ENCODE data around the gene DLG1. TPM values are rescaled to one million over a fixed set of nuclear protein-coding genes. Genes with fewer than 3 reads are reported as not detected.

DLG1 gene
- total and polyA plus RNA-seq, 2 donors (not counting 1 experiment from before 2014, with no cell fraction given) = 47.7 to 53.0 TPM

GRCh38 chr3:197244751-197245150, 53.7 kb downstream of the DLG1 start:
- H4K20me1 ChIP-seq (ENCODE audit: control insufficient read depth, extremely low read depth, insufficient read depth, low read length) = no peaks in the 10 kb centered on the region
- no peak overlapping the region for H3K9ac ChIP-seq (ENCODE audit: insufficient read depth, low read length)
- H3K27me3 ChIP-seq (ENCODE audit: control insufficient read depth, insufficient read depth, low read length) = no peaks in the 10 kb centered on the region
- peaks cover 21% of the 10 kb centered on the region for H3K79me2 ChIP-seq (ENCODE audit: control insufficient read depth, insufficient read depth, low read length)
- no peaks in the 10 kb centered on the region for H3K4me1 ChIP-seq (ENCODE audit: control insufficient read depth, extremely low read depth, insufficient read depth, low read length)
- no peak overlapping the region for H3K4me3 ChIP-seq (replicated peaks in 1 of 4; ENCODE audit: control extremely low read depth in 1 of 4, insufficient read depth in 1 of 4, low read depth in 3 of 4, low read length in 4 of 4)
- no peak overlapping the region for H3K27ac ChIP-seq (ENCODE audit: insufficient read depth, low read length)
- TF ChIP-seq, protein P1, sequence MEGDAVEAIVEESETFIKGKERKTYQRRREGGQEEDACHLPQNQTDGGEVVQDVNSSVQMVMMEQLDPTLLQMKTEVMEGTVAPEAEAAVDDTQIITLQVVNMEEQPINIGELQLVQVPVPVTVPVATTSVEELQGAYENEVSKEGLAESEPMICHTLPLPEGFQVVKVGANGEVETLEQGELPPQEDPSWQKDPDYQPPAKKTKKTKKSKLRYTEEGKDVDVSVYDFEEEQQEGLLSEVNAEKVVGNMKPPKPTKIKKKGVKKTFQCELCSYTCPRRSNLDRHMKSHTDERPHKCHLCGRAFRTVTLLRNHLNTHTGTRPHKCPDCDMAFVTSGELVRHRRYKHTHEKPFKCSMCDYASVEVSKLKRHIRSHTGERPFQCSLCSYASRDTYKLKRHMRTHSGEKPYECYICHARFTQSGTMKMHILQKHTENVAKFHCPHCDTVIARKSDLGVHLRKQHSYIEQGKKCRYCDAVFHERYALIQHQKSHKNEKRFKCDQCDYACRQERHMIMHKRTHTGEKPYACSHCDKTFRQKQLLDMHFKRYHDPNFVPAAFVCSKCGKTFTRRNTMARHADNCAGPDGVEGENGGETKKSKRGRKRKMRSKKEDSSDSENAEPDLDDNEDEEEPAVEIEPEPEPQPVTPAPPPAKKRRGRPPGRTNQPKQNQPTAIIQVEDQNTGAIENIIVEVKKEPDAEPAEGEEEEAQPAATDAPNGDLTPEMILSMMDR (conservative IDR thresholded peaks at IDR 0.05 in 1 of 2, IDR thresholded peaks at IDR 0.05 in 1 of 2; ENCODE audit: low read depth in 1 of 2, low read length in 2 of 2) = no peak
- no peak for TF ChIP-seq EZH2 (IDR thresholded peaks at IDR 0.05; ENCODE audit: low read length, missing control alignments)
- no peak overlapping the region for H3K4me2 ChIP-seq (ENCODE audit: extremely low read depth, insufficient read depth, low read length)
- no peaks in the 10 kb centered on the region for H3K36me3 ChIP-seq (ENCODE audit: control insufficient read depth, insufficient read depth, low read length)
- no peak for DNase-seq (ENCODE audit: low read depth in 2 of 2)
- H3K9me3 ChIP-seq (ENCODE audit: control insufficient read depth, insufficient read depth, low read depth, low read length) = no peaks in the 10 kb centered on the region
- H2AFZ ChIP-seq (ENCODE audit: low read length) = no peak overlapping the region

DNA sequence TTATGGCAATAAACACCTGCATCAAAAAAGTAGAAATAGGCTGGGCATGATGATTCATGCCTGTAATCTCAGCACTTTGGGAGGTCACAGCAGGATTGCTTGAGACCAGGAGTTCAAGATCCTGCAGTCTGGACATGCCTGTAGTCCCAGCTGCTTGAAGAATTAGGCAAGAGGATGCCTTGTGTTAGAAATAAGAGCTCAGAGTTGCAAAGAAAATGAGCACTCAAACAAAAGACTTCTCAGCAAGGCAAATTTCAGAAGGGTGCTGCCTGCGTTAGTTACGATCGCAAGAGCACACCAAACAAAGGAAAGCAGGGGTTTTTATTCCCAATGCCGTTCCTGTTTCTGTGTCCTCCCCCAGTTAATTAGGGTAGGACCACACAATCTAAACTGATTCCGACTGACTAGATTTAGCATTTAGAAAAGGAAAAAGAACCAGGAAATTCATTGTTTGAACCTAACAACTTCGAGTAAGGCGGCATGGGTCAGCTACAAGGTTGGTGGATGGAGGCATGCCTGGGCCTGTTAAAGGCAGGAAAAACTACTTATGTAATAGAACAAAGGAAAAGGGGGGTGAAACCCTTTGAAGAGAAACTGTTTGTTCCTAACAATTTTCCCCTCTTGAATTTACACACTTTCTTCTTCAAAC, 55.5 kb downstream of the DLG1 start:
- DNase-seq (ENCODE audit: low read depth in 2 of 2) = no peak
- Histone ChIP-seq H3K9ac (ENCODE audit: insufficient read depth, low read length) (no peak overlapping the region), H3K4me1 (ENCODE audit: control insufficient read depth, extremely low read depth, insufficient read depth, low read length) (no peaks in the 10 kb centered on the region), H3K27ac (ENCODE audit: insufficient read depth, low read length) (no peak overlapping the region), H2AFZ (ENCODE audit: low read length) (no peak overlapping the region), H3K4me3 (replicated peaks in 1 of 4; ENCODE audit: control extremely low read depth in 1 of 4, insufficient read depth in 1 of 4, low read depth in 3 of 4, low read length in 4 of 4) (no peak overlapping the region), H3K79me2 (ENCODE audit: control insufficient read depth, insufficient read depth, low read length) (peaks cover 28% of the 10 kb centered on the region), H4K20me1 (ENCODE audit: control insufficient read depth, extremely low read depth, insufficient read depth, low read length) (no peaks in the 10 kb centered on the region), H3K4me2 (ENCODE audit: extremely low read depth, insufficient read depth, low read length) (no peak overlapping the region), H3K36me3 (ENCODE audit: control insufficient read depth, insufficient read depth, low read length) (no peaks in the 10 kb centered on the region), H3K27me3 (ENCODE audit: control insufficient read depth, insufficient read depth, low read length) (no peaks in the 10 kb centered on the region), H3K9me3 (ENCODE audit: control insufficient read depth, insufficient read depth, low read depth, low read length) (no peaks in the 10 kb centered on the region)
- TF ChIP-seq, protein P1 (conservative IDR thresholded peaks at IDR 0.05 in 1 of 2, IDR thresholded peaks at IDR 0.05 in 1 of 2; ENCODE audit: low read depth in 1 of 2, low read length in 2 of 2) = no peak
- TF ChIP-seq EZH2 (IDR thresholded peaks at IDR 0.05; ENCODE audit: low read length, missing control alignments) = no peak

DNA sequence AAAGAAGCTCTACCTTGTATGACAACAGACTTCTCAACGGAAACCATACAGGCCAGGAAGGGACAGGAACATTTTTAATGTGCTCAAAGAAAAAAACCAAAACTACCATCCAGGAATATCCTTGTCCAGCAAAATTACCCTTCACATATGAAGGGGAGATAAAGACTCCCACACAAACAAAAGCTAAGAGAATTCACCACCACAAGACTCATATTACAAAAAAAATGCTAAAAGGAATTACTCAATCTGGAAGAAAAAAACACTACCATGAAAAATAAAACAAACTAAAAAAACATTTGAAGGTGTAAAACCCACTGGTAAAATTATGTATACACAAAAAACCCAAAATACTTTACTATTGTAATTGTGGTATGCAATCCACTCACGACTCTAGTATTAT, 57.2 kb downstream of the DLG1 start:
- Histone ChIP-seq H3K36me3 (ENCODE audit: control insufficient read depth, insufficient read depth, low read length) (no peaks in the 10 kb centered on the region), H3K4me3 (replicated peaks in 1 of 4; ENCODE audit: control extremely low read depth in 1 of 4, insufficient read depth in 1 of 4, low read depth in 3 of 4, low read length in 4 of 4) (no peak overlapping the region), H3K9me3 (ENCODE audit: control insufficient read depth, insufficient read depth, low read depth, low read length) (no peaks in the 10 kb centered on the region), H3K9ac (ENCODE audit: insufficient read depth, low read length) (no peak overlapping the region), H3K4me2 (ENCODE audit: extremely low read depth, insufficient read depth, low read length) (no peak overlapping the region), H3K27me3 (ENCODE audit: control insufficient read depth, insufficient read depth, low read length) (no peaks in the 10 kb centered on the region), H4K20me1 (ENCODE audit: control insufficient read depth, extremely low read depth, insufficient read depth, low read length) (no peaks in the 10 kb centered on the region), H3K4me1 (ENCODE audit: control insufficient read depth, extremely low read depth, insufficient read depth, low read length) (no peaks in the 10 kb centered on the region), H3K27ac (ENCODE audit: insufficient read depth, low read length) (no peak overlapping the region), H3K79me2 (ENCODE audit: control insufficient read depth, insufficient read depth, low read length) (peaks cover 33% of the 10 kb centered on the region), H2AFZ (ENCODE audit: low read length) (no peak overlapping the region)
- peak in 1 of 2 donors; percentile 40 for DNase-seq (ENCODE audit: low read depth in 2 of 2)
- TF ChIP-seq, protein P1 (conservative IDR thresholded peaks at IDR 0.05 in 1 of 2, IDR thresholded peaks at IDR 0.05 in 1 of 2; ENCODE audit: low read depth in 1 of 2, low read length in 2 of 2) = no peak
- no peak for TF ChIP-seq EZH2 (IDR thresholded peaks at IDR 0.05; ENCODE audit: low read length, missing control alignments)

Measured in fibroblast of lung (primary cell).